ENCODE measurements around the gene CACFD1. TPM values are rescaled to one million over a fixed set of nuclear protein-coding genes. Genes with fewer than 3 reads are reported as not detected.
A peak's percentile ranks its signal among the peaks of the same experiment; 100 is the strongest.

The CACFD1 gene
- total and polyA plus RNA-seq, 2 of the 13 experiments (the other 11 are each of a cell fraction or from before 2014, with no cell fraction given) = 13.8 to 14.6 TPM

DNA sequence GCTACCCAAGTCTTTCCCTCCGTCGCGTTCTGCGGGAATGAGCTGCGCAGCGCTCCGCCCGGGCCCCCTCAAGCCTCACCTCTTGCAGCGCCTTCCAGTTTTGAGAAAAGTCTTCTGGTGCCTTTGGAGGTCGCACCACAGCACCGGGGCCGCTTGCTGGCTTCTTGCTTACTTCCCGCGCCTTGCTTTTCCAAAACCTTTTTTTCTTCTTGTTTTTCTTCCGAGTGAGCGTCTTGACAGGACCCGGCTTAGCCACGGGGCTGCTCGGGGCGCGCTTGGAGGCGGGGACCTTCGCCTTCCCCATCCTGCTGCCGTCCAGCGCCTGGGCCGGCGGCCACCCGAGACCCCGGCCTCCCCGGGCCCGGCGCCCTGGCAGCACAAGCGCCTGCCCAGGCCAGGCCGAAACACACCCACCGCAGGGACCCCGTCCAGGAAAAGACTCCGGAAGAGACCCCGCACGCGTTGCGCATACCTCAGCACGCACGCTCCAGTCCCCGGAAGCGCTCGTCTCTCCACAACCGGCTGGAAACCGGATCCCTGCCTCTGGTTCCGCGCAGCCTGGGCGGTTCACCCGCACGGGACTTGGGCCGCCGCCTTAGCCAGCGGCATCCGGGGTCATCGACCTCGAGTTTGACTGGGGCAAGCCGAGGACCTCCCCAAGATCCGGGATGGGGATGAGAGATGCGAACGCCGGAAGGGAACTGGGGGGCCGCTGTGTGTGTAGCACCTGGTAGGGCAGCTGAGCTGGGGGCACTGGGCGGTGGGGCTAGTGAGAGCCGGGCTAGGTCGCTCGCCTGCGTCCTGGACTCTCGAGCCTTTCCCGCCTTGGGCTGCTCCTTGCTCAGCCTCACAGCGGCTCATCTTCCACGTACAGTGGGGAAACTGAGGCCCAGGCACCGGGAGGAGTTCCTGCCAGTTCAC is 42.0 kb upstream of the CACFD1 start, which contains the start of gene REXO4 (continued):
- no peak; the same call in 1 of the 2 replicates for TF ChIP-seq JDP2 (CRISPR knock-in tag; IDR thresholded peaks at IDR 0.05; ENCODE audit: borderline replicate concordance)
- TF ChIP-seq ZNF7 (CRISPR knock-in tag; IDR thresholded peaks at IDR 0.05) = no peak
- TF ChIP-seq, protein P1, sequence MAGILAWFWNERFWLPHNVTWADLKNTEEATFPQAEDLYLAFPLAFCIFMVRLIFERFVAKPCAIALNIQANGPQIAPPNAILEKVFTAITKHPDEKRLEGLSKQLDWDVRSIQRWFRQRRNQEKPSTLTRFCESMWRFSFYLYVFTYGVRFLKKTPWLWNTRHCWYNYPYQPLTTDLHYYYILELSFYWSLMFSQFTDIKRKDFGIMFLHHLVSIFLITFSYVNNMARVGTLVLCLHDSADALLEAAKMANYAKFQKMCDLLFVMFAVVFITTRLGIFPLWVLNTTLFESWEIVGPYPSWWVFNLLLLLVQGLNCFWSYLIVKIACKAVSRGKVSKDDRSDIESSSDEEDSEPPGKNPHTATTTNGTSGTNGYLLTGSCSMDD (CRISPR knock-in tag; IDR thresholded peaks at IDR 0.05) = no peak
- TF ChIP-seq, protein P2, sequence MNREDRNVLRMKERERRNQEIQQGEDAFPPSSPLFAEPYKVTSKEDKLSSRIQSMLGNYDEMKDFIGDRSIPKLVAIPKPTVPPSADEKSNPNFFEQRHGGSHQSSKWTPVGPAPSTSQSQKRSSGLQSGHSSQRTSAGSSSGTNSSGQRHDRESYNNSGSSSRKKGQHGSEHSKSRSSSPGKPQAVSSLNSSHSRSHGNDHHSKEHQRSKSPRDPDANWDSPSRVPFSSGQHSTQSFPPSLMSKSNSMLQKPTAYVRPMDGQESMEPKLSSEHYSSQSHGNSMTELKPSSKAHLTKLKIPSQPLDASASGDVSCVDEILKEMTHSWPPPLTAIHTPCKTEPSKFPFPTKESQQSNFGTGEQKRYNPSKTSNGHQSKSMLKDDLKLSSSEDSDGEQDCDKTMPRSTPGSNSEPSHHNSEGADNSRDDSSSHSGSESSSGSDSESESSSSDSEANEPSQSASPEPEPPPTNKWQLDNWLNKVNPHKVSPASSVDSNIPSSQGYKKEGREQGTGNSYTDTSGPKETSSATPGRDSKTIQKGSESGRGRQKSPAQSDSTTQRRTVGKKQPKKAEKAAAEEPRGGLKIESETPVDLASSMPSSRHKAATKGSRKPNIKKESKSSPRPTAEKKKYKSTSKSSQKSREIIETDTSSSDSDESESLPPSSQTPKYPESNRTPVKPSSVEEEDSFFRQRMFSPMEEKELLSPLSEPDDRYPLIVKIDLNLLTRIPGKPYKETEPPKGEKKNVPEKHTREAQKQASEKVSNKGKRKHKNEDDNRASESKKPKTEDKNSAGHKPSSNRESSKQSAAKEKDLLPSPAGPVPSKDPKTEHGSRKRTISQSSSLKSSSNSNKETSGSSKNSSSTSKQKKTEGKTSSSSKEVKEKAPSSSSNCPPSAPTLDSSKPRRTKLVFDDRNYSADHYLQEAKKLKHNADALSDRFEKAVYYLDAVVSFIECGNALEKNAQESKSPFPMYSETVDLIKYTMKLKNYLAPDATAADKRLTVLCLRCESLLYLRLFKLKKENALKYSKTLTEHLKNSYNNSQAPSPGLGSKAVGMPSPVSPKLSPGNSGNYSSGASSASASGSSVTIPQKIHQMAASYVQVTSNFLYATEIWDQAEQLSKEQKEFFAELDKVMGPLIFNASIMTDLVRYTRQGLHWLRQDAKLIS (CRISPR knock-in tag; IDR thresholded peaks at IDR 0.05) = no peak
- TF ChIP-seq ZMYM2 (CRISPR knock-in tag; IDR thresholded peaks at IDR 0.05) = no peak
- no peak for TF ChIP-seq RORA (CRISPR knock-in tag; IDR thresholded peaks at IDR 0.05)
- no peak for TF ChIP-seq DNMT1 (CRISPR knock-in tag; IDR thresholded peaks at IDR 0.05)
- TF ChIP-seq, protein P3, sequence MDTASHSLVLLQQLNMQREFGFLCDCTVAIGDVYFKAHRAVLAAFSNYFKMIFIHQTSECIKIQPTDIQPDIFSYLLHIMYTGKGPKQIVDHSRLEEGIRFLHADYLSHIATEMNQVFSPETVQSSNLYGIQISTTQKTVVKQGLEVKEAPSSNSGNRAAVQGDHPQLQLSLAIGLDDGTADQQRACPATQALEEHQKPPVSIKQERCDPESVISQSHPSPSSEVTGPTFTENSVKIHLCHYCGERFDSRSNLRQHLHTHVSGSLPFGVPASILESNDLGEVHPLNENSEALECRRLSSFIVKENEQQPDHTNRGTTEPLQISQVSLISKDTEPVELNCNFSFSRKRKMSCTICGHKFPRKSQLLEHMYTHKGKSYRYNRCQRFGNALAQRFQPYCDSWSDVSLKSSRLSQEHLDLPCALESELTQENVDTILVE (CRISPR knock-in tag; IDR thresholded peaks at IDR 0.05) = peak; percentile 99
- peak; percentile 95 for TF ChIP-seq CBX1 (IDR thresholded peaks at IDR 0.05; ENCODE audit: low read depth)
- TF ChIP-seq ZMYM3 (CRISPR knock-in tag; IDR thresholded peaks at IDR 0.05) = peak; percentile 58; the same call in 1 of the 2 replicates
- TF ChIP-seq EEA1 (CRISPR knock-in tag; IDR thresholded peaks at IDR 0.05; ENCODE audit: borderline replicate concordance) = no peak
- TF ChIP-seq DR1 (CRISPR knock-in tag; IDR thresholded peaks at IDR 0.05) = peak; percentile 67
- TF ChIP-seq CAMTA2 (CRISPR knock-in tag; IDR thresholded peaks at IDR 0.05; ENCODE audit: borderline replicate concordance) = no peak
- peak; percentile 93 for TF ChIP-seq ZNF264 (CRISPR knock-in tag; IDR thresholded peaks at IDR 0.05)
- TF ChIP-seq ZFP1 (CRISPR knock-in tag; IDR thresholded peaks at IDR 0.05) = peak; percentile 50
- TF ChIP-seq CENPX (CRISPR knock-in tag; IDR thresholded peaks at IDR 0.05) = no peak
- TF ChIP-seq, protein P4, sequence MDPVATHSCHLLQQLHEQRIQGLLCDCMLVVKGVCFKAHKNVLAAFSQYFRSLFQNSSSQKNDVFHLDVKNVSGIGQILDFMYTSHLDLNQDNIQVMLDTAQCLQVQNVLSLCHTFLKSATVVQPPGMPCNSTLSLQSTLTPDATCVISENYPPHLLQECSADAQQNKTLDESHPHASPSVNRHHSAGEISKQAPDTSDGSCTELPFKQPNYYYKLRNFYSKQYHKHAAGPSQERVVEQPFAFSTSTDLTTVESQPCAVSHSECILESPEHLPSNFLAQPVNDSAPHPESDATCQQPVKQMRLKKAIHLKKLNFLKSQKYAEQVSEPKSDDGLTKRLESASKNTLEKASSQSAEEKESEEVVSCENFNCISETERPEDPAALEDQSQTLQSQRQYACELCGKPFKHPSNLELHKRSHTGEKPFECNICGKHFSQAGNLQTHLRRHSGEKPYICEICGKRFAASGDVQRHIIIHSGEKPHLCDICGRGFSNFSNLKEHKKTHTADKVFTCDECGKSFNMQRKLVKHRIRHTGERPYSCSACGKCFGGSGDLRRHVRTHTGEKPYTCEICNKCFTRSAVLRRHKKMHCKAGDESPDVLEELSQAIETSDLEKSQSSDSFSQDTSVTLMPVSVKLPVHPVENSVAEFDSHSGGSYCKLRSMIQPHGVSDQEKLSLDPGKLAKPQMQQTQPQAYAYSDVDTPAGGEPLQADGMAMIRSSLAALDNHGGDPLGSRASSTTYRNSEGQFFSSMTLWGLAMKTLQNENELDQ (CRISPR knock-in tag; IDR thresholded peaks at IDR 0.05; ENCODE audit: borderline replicate concordance) = no peak
- TF ChIP-seq, protein P5, sequence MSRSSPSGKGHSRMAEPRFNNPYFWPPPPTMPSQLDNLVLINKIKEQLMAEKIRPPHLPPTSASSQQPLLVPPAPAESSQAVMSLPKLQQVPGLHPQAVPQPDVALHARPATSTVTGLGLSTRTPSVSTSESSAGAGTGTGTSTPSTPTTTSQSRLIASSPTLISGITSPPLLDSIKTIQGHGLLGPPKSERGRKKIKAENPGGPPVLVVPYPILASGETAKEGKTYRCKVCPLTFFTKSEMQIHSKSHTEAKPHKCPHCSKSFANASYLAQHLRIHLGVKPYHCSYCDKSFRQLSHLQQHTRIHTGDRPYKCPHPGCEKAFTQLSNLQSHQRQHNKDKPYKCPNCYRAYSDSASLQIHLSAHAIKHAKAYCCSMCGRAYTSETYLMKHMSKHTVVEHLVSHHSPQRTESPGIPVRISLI (CRISPR knock-in tag; IDR thresholded peaks at IDR 0.05; ENCODE audit: borderline replicate concordance) = peak; percentile 59; the same call in 1 of the 2 replicates
- TF ChIP-seq ARHGAP35 (CRISPR knock-in tag; IDR thresholded peaks at IDR 0.05; ENCODE audit: borderline replicate concordance) = peak; percentile 60; the same call in 1 of the 2 replicates
- TF ChIP-seq KDM4B (CRISPR knock-in tag; IDR thresholded peaks at IDR 0.05) = 0 out of 2 replicates have a peak, but pooled peaks have one; percentile 38

All from HepG2 (cell line).